HG02571 (cell line): ENCODE results near the gene FAM124B.
"Not testable (repeated sequence)": the region's sequence is repeated elsewhere in the genome, so short reads cannot be mapped to it uniquely, and the experiment has no call there.

Source experiments
- ATAC-seq: cut with Tn5 transposase; IDR thresholded peaks from one replicate; pipeline ENCODE4 v1.9.1; 2021; ENCODE audit warnings: mild to moderate bottlenecking, moderate library complexity; ENCODE audit not compliant: unreplicated experiment

FAM124B gene

DNA sequence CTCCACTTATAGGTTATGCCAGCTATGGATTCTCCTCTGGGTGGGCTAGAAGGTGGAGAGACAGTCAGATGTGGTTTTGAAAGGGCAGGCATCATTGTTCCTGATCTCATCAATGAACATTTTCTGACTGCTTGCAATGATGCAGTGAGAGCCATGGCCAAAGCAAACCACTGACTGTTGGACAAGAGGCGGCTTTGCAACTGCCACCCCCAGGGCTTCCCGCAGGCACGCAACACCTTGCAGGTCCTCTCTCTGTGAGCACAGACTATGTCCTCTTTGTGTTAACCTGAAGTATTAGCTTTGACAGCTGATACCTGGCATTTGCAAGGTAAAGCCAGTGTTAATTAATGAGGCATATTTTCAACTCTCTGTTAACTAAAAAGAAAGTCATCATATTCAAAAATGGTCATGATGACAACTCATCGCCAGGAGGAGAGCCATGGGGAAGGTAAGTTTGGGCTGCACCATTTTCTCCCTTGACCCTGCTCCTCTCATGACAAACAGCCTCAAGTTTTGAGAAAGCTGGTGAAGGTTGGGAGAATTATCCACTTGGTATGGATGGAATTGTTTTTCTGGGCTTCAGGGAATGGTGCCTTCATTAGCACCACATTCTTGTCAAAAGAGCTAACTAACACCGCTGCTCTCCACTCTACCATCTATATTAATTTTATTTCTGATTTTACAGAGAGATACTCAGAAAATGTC lies 14.9 kb upstream of the FAM124B start:
- ATAC-seq, result no peak

DNA sequence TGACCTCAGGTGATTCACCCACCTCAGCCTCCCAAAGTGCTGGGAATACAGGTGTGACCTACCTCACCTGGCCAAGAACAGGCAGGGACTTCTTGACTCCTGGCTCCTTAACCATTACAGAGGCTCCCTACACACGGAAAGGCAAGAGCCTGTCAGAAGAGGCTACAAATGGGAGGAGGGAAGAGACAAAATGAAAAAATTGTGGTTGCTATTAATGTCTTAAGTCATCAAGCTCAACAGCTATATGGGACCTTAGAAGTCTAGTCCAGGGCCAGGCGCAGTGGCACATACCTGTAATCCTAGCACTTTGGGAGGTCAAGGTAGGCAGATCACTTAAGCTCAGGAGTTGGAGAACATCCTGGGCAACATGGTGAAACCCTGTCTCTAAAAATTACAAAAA lies 11.5 kb upstream of the FAM124B start:
- ATAC-seq, result no peak

DNA sequence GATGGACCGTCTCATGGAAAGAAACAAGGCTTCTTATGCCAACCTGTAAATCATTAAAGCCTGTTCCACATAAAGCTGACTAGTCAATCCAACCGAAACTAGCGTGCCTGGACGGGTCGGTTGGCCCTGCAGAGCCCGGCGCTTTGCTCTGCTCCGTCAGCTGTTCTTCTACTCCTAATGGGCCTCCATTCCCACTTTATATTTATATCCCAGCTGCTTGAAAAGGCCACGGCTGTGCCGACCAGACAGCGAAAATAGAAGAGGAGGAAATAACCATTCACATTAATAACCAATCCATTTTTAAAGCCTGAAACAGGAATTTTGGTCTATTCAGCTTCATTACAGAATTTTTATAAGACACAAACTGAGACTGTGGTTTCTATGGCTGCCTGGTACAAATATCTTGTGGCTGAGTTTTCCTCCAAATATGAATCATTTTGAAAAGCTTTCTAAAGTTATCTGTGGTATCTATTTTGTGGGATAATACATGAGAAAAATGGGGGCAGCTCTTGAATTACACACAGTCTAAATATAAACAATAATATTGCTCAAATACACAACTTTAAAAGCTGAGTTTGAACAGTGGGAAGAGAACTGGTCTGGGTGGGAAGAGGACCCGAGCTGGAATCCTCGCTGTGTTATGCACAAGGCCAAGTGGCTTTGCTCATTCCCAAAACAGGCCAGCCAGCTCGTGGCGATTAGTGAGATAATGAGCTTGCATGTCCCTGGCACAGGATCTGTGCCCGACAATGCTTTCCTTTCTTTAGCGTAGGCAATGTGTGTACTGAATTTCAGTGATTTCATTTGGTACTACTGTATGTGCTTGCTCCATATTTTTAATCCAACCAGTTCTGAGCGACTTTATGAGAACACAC lies 10.5 kb upstream of the FAM124B start:
- ATAC-seq, result no peak

DNA sequence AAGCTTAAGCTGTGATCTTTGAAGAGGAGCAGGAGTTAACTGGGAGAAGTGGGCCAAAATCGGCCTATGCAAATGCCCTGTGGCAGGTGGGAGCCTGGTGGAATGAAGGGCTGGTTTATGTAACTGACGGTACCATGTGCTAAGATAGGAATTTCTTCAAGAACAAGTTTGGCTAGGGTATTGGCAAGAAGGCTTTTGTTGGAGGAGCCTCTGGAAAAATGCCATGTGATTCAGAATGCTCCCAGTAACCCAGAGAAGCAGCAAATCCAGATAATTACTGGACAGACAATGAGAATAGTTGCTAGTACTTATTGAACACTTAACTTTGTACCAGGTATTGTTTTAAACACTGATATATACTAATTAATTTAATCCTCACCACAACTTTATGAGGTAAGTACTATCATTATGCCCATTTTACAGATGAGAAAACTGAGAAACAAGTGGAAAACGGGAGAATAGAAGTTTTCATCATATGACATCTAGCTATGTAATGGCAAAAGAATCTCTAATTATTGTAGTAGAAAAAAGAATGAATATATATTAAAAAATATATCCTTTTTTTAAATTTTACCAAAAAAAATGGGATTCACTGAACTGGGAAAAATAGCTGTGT lies 9.1 kb upstream of the FAM124B start:
- ATAC-seq, result no peak

DNA sequence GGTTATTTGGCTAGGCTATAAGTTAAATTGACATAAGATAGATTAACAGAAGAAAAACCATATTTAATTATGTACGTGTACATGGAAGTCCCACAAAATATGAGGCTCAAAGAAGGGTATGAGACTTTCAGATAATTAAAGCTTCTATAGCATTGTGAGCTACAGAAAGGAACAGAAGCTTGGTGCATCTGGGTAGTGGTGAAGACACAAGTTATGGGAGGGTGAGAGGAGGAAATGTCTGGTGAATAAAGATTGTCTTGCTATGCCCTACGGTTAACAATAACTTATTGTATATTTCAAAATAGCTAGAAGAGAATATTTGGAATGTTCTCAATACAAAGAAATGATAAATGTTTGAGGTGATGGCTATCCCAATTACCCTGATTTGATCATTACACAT lies 6.8 kb upstream of the FAM124B start:
- no peak for ATAC-seq

DNA sequence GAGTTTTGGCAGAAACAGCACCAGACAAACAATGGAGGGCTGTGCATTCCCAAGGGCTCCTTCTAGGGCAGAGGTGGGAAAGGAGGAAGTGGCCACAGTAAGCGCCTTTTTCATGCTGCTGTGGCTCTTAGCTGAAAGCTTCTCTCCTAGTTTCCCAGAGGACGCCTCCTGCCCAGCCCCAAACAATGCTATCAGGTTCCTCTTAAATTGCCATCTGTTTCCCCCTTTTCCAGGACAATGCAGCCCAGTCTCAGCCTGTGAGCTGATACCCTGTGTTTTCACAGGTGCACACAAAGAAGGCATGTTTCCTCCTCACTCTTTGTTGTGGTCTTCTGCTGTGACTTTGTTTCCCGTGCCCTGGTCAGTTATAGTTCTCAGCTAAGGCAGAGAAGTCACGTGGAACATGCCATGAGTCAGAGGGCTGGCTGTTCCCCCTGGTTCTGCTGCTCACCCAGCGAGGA lies 5.4 kb upstream of the FAM124B start:
- ATAC-seq, result no peak

DNA sequence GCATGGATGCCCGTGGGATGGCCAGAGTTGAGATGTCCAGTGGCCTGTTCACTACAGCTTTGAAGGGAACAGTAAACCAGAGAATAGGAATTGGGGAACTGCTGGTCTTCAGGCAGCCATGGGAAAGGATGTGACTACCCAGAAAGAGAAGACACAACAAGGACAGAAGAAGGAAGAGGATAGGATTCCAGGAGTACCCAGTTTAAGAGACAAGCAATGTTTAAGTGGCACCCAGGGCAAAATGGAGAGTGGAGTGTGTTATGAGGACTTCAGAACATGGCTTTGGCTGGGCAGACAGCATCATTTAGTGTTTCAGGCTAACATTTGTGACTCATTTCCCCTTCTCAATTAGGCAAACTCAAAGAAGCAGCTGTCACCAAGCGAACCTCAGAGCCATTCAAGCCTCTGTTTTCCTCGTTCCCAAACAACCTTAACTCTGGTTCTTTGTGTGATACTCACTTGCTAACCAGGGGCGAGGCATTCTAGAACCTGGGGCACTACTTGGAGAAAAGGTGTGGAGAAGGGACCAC lies 4.0 kb upstream of the FAM124B start:
- no peak for ATAC-seq

DNA sequence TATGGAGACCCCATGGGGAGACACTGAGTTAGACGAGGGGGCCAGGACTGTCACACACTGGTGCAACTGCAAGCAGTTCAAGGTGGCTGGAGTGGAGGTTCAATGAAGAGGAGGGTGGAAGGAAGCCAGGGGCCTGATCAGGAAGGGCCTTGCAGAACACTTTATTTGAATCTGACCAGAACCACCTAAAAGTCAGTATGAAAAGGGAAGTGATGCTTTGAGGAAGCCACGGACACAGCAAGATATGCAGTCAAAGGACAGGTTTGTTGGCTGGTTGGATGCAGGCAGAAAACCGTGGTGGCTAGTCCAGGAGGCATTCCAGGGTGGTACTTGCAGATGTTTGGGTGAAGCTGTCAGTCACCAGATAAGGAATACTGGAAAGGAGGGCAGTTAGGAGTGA lies 3.5 kb upstream of the FAM124B start:
- no peak for ATAC-seq

DNA sequence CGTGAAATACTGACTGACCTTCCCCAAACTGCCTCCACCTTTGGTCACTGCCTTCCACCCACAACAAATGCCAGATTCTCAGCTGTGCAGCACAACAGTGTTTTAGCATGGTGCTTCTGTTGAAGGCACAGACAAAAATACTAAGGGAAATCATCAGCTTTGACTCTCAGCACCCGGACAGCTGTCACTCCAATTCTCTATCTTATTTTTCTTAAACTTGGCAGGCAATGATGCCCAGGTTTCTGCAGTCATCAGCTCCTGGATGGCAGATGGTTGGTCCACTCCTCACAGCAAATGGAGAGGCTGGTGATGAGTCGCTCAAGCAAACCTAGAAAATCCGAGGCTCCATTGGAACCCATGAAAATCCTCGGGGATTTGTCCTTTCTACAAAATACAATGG lies 2.9 kb upstream of the FAM124B start:
- ATAC-seq, result no peak

DNA sequence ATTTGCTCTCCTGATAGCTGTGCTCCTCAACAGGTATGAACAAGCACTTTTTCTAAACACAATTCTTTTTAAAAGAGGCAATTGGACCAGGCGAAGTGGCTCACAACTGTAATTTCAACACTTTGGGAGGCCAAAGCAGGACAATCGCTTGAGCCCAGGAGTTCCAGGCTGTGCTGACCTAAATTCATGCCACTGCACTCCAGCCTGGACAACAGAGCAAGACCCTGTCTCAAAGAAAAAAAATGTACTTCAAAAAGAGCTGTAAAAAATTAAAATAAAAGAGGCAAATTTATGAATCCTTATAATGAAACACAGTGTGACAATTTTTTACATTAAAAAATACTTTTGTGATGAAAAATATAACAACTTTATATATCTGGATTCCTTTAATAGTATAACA lies 1.8 kb upstream of the FAM124B start:
- no peak for ATAC-seq

DNA sequence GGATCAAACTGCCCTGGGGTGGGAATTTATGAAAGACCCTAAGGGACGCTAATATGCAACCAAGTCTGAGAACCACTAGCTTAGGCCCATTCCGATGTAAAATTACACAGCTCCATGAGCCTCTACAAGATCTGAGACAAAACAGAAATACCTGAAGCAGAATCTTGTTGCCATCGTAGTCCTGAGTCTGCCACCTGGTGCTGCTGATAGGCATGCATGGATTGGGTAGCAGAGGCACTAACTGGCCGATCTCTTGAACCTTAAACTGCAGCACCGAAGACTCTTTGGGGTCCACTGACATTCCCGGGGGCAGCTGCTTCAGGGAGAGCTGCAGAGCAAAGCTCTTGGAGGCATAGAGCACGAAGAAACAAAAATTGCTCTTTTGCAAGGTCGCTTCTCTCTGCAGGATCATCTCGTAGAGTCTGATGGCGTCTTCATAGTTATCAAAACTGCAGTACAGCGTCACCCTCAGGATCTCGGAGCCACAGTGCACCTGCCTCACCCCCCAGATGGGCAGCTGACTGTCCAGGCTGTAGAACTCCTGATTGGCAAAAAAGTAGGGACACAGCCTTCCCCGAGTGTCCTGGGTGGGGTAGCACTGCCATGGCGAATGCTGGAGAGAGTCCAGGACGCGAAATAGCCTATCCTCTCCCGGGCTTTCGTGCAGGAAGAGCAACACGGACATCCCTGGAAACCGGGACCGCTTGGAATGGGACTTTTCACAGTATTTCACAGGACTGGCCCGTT lies 848 bp downstream of the FAM124B start:
- ATAC-seq, result no peak

DNA sequence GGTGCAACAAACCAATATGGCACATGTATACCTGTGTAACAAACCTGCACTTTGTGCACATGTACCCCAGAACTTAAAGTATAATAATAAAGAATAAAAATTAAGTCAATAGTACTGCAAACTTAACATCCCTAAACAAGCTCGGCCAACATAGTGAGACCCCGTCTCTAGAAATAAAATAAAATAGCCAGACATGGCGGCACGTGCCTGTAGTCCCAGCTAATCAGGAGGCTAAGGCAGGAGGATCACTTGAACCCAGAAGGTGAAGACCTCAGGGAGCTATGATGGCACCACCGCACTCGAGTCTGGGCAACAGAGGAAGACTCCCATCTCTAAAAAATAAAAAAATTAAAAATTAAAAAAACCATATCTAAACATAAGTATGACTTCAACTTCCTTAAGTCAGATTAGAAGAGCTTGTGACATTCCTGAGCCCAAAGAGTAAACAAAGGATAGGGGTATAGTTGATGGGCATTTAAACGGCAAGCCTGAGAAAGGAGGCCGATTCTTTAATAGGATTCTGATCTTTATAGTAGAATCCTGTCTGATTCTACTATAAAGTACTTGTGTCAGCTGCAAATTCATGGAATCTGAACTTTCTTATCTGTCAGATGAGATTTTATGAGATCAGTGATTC lies 1.6 kb downstream of the FAM124B start:
- no peak for ATAC-seq

DNA sequence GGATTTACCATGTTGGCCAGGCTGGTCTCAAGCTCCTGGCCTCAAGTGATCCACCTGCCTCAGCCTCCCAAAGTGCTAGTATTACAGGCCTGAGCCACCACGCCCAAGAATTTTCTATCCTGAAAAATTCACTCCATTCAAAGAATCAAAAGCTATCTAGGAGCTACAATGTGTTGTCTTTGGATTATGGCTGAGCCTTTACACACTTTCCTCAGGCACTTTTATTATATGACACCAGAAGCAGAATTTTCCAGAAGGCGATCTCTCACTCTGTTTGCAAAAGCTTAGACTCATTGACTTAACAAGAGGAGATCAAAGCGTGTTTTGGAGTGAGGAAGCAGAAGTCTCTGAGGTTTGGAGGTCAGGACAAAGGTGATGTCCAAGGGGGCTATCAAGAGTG lies 3.6 kb downstream of the FAM124B start:
- no peak for ATAC-seq

DNA sequence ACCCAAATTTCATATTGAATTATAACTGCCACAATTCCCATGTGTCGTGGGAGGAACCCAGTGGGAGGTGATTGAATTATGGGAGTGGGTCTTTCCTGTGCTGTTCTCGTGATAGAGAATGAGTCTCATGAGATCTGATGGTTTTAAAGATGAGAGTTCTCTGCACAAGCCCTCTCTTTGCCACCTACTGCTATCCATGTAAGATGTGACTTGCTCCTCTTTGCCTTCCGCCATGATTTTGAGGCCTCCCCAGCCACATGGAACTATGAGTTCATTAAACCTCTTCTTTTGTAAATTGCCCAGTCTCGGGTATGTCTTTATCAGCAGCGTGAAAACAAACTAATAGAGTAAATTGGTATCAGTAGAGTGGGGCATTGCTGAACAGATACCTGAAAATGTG lies 4.8 kb downstream of the FAM124B start:
- ATAC-seq, result not testable (repeated sequence)

DNA sequence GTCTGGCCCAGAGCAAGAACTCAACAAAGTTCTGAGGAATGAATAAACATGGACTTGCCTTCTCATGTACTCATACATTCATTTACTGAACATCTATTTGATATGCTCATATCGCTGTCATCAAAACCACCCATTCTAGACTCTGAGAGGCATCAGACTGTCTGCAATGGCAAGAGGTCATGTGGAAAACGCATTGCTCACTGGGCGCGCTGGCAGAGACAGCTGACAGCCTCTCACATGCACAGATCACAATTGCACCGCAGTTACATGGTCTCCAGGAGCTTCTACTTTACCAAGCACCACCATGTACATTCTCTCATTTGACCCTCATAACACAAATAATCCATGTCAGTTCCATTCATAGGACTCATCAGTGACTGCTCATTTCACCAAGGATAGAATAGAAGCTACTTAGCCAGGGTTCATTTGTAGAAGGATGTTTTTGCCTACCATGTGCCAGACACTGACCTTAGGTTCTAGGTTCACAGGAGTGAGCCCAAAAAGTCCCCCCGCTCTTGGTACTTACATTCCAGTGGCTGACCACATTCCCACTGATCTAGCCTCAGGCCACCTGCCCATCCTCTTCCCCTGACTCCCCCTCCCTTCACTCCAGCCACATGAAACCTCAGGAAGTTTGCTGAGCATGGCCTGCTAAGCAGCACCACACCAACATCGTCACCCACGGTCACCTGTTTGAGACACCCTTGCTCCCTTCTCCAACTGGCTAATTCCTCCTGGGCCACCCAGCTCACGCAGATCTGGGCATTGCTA lies 6.1 kb downstream of the FAM124B start:
- no peak for ATAC-seq

DNA sequence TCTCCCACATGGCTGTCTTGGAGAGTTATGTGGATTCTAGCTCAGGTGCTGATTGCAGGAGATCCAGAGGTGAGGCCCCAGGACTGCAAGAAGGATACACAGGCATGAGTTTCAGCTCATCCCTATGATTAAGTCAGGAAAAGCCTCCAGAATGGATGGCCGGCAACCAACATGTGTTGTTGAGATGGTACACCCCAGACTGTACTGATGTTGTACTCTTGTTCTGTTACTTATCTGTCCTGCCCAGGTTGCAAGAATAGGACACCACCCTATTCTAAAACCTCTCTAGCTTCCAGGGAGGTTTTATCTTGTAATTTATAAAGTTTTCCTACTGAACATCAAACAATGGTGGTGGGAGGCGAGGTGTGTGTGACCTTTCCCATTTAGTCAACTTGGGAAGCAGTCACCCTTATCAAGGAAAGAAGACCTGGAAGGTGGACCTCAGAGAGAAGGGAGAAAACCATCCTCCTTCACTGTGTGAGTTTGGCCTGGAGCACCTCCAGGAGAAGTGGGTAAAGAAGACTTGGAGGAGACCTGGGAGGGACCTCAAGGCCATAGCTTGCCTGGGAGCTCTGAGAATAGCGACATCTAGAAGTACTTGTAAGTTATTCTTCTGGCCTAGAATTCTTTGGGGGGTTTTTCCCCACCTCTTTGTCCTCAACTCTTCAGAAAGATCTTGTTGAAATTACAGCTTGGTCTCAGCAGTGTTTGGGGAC lies 8.6 kb downstream of the FAM124B start:
- no peak for ATAC-seq

DNA sequence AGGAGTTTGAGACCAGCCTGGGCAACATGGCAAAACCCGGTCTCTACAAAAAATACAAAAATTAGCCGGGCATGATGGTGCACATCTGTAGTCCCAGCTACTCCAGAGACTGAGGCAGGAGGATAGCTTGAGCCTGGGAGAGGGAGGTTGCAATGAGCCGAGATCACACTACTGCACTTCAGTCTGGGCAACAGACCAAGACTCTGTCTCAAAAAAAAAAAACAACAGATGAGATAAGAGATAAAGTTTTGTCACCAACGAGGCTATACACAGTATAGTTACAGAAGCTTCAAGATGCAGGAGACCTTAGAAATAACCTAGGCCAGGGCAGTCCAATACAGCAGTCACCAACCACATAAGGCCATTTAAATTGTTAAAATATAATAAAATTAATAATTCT lies 9.4 kb downstream of the FAM124B start:
- no peak for ATAC-seq

DNA sequence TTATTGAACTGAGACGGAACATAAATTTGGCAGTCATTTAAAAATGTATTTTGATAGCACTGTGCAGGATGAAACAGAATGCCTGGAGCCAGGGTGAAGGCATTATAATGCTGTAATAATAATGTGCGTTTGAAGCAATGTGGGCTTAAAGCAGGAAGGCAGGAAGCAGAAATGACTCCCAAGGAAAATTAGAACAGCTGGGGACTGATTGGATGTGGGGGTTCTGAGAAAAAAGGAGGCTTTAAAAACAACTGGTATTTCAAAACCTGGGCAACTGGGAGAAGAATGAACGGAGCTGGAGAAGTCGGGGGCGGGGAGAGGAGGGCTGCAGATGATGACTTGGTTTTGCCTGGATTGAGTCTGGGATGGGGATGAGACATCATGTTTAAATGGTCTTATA lies 12.6 kb downstream of the FAM124B start:
- ATAC-seq, result no peak

DNA sequence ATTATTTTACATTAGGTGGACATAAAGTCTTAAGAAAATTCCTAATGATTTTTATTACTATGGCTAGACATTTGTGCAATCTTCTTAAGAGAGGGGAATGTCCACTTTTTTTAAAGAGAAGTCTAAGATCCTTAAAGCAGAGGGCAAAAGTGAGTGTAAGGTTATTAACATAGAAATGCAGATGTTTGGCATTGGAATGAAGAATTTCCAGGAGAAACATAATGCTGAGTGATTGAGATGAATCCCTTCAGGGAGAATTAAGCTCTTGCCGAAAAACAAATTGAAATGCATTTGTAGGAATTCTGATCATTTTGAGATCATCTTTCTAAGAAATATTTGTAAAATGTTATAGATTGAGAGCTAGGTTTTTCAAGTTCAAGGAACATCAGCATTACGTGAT lies 15.0 kb downstream of the FAM124B start:
- no peak for ATAC-seq
